SU-DHL-6 (cell line): ENCODE measurements around the gene SLC9A7.

Experiments used
- CTCF ChIP-seq: fragments of 200-600 bp; sonication (generic); IDR thresholded peaks from one replicate; pipeline ENCODE4 v1.5.1; 2017; ENCODE audit warnings: antibody characterized with exemption, mild to moderate bottlenecking, low read length, moderate library complexity; ENCODE audit not compliant: insufficient read depth, poor library complexity, severe bottlenecking
- EZH2phosphoT487 ChIP-seq: fragments of 200-600 bp; sonication (generic), shearing (Covaris generic); conservative IDR thresholded peaks from 2 replicates; pipeline ENCODE4 v1.6.1; 2018; ENCODE audit warnings: mild to moderate bottlenecking, antibody characterized with exemption, low read length, moderate library complexity, mixed read lengths

GRCh38 chrX:46791927-46792809 lies 33.2 kb upstream of the SLC9A7 start:
- TF ChIP-seq CTCF, result no peak
- TF ChIP-seq EZH2phosphoT487, result no peak
